Prostate gland (tissue), 2 donors: ENCODE data around the gene ARIH1. TPM values are rescaled to one million over a fixed set of nuclear protein-coding genes. Genes with fewer than 3 reads are reported as not detected.

Experiments used
- DNase-seq: peaks from one replicate; pipeline ENCODE4 v3.0.0-alpha.2; 2019; ENCODE audit warnings: low spot score
- H3K27ac ChIP-seq, 2 donors: fragments of 200-600 bp; sonication (generic); 2 replicates each; pipeline ENCODE4 v1.5.1; 2017 to 2019
- H3K27me3 ChIP-seq: fragments of 200-600 bp; sonication (generic); replicated peaks from 2 replicates; pipeline ENCODE4 v1.5.1; 2019; ENCODE audit not compliant: insufficient read depth
- H3K36me3 ChIP-seq, 2 donors: fragments of 200-600 bp; sonication (generic); 1 replicate in 1 of 2; 2 replicates in 1 of 2; pipeline versions ENCODE4 v1.5.1 to v1.8.1; 2017 to 2019
- H3K4me1 ChIP-seq: fragments of 200-600 bp; sonication (generic); replicated peaks from 2 replicates; pipeline ENCODE4 v1.5.1; 2019
- H3K4me3 ChIP-seq, 2 donors: fragments of 200-600 bp; sonication (generic); 2 replicates each; pipeline ENCODE4 v1.5.1; 2017 to 2019
- H3K9me3 ChIP-seq: fragments of 200-600 bp; sonication (generic); 2 replicates; pipeline ENCODE4 v1.5.1; 2017
- POLR2A ChIP-seq: fragments of 450-650 bp; IDR thresholded peaks from one replicate; pipeline ENCODE4 v1.6.1; 2016; ENCODE audit warnings: antibody characterized with exemption, mild to moderate bottlenecking
- POLR2AphosphoS5 ChIP-seq: sonication (generic); formaldehyde crosslinking; IDR thresholded peaks from one replicate; pipeline ENCODE4 v1.6.1; 2017; ENCODE audit warnings: antibody characterized with exemption
- WGBS: methylation state at CpG from one replicate; pipeline ENCODE4 v1.1.5; 2018; 5-methylcytosine and 5-hydroxymethylcytosine counted together
- intact Hi-C: fragments of 100-400 bp; cut with DNase I; formaldehyde crosslinking; loops from one replicate; pipeline ENCODE4 v1.14.2; 2022
- total RNA-seq, 2 donors: library from RNA; depleted of rRNA; stranded (reverse); fragments of >200 nt; gene quantifications; one replicate each; pipeline ENCODE4 v1.1.0, GENCODE V29; 2016
- TF ChIP-seq, protein P1 (sequence below), 4 experiments: fragments of 200-600 bp in 2 of 4; fragments of 450-650 bp in 2 of 4; sonication (generic) in 2 of 4; IDR thresholded peaks; 1 replicate in 3 of 4; 2 replicates in 1 of 4; pipeline ENCODE4 v1.5.1; 2016 to 2019; ENCODE audit warnings: antibody characterized with exemption in 4 of 4, mild to moderate bottlenecking in 2 of 4, moderate library complexity in 2 of 4

The ARIH1 gene
- total RNA-seq, 2 donors from 2014 or later = 35.7 to 38.7 TPM

DNA sequence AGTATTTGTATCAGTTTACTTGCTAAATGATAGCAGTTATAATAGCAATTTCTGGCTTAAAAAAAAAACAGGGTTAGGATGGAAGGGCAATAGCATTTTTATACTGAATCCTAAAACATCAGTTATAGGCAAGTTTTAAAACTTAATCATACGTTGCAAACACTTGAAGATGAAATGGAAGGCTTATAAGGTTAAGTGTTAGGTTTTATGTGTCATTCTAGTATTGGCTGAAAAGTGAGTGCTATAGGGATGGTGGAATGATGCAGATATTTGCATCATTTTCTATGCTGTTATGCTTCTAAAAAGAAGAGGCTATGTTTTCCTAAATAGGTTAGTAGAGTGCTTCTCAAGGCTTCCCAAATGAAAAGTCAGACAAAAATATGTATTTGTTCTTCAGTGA, 23.3 kb downstream of the ARIH1 start:
- DNase-seq = no peak
- intact Hi-C loops = no loop called here
- H3K27ac ChIP-seq = no peak overlapping the region
- no peak overlapping the region for H3K4me3 ChIP-seq
- H3K27me3 ChIP-seq = no peaks in the 10 kb centered on the region
- TF ChIP-seq POLR2AphosphoS5 (no peak), POLR2A (no peak)
- H3K9me3 ChIP-seq = no peaks in the 10 kb centered on the region
- no peaks in the 10 kb centered on the region for H3K36me3 ChIP-seq
- H3K4me1 ChIP-seq = peaks cover 19% of the 10 kb centered on the region
- 48% methylated on average over 1 of the region's 1 CpG for WGBS

DNA sequence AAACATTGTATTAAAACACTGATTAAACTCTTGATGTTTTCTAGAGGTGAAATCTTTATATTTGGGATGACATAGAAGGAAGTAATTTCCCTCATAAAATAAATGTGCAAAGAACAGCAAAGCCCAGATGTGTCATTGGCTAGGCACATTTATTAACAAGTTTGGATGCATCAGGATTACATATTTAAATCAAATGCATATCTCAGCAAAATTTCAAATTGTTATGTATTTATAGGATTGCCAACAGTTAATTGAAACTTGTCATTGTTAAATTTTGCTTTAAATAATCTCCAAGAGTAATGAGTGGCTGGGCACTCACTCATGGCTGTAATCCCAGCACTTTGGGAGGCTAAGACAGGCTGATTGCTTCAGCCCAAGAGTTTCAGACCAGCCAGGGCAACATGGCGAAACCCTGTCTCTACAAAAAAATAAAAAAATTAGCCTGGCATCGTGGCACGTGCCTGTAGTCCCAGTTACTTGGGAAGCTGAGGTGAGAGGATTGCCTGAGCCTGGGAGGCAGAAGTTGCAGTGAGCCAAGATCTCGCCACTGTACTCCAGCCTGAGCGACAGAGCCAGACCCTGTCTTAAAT, 28.2 kb downstream of the ARIH1 start:
- H3K27me3 ChIP-seq = no peaks in the 10 kb centered on the region
- no peaks in the 10 kb centered on the region for H3K9me3 ChIP-seq
- H3K4me3 ChIP-seq = no peak overlapping the region
- no peak for DNase-seq
- WGBS = 65% methylated on average over 5 of the region's 5 CpGs
- intact Hi-C loops = no loop called here
- no peak for TF ChIP-seq POLR2AphosphoS5
- TF ChIP-seq, protein P1, sequence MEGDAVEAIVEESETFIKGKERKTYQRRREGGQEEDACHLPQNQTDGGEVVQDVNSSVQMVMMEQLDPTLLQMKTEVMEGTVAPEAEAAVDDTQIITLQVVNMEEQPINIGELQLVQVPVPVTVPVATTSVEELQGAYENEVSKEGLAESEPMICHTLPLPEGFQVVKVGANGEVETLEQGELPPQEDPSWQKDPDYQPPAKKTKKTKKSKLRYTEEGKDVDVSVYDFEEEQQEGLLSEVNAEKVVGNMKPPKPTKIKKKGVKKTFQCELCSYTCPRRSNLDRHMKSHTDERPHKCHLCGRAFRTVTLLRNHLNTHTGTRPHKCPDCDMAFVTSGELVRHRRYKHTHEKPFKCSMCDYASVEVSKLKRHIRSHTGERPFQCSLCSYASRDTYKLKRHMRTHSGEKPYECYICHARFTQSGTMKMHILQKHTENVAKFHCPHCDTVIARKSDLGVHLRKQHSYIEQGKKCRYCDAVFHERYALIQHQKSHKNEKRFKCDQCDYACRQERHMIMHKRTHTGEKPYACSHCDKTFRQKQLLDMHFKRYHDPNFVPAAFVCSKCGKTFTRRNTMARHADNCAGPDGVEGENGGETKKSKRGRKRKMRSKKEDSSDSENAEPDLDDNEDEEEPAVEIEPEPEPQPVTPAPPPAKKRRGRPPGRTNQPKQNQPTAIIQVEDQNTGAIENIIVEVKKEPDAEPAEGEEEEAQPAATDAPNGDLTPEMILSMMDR (IDR thresholded peaks at IDR 0.05) = no peak
- TF ChIP-seq POLR2A = no peak
- no peak overlapping the region for H3K27ac ChIP-seq
- no peaks in the 10 kb centered on the region for H3K36me3 ChIP-seq
- H3K4me1 ChIP-seq = no peaks in the 10 kb centered on the region

DNA sequence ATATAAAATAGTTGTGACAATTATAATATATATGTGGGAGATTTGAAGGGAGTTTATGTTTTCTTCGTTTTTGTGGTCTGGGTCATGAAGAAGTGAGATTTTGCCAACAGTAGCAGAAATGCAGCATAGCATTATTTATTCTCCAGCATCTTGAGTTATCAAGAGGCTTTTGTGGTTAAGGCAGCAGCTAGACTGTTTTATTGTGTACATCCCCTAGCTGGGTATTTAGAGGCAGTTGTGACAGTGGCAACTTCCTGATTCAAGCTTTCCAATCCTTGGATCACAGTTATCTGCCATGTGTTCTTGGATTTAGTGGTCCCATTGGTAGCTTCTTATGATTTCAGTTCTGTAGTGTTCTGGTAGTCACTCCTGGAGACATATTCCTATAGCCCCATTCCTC, 29.0 kb downstream of the ARIH1 start:
- Histone ChIP-seq H3K27ac (no peak overlapping the region), H3K36me3 (no peaks in the 10 kb centered on the region), H3K27me3 (no peaks in the 10 kb centered on the region), H3K4me1 (no peaks in the 10 kb centered on the region), H3K4me3 (no peak overlapping the region), H3K9me3 (no peaks in the 10 kb centered on the region)
- no peak for DNase-seq
- intact Hi-C loops = no loop called here
- TF ChIP-seq, protein P1 (IDR thresholded peaks at IDR 0.05) = no peak
- no peak for TF ChIP-seq POLR2AphosphoS5
- TF ChIP-seq POLR2A = no peak
- 57% methylated on average over 1 of the region's 1 CpG for WGBS

DNA sequence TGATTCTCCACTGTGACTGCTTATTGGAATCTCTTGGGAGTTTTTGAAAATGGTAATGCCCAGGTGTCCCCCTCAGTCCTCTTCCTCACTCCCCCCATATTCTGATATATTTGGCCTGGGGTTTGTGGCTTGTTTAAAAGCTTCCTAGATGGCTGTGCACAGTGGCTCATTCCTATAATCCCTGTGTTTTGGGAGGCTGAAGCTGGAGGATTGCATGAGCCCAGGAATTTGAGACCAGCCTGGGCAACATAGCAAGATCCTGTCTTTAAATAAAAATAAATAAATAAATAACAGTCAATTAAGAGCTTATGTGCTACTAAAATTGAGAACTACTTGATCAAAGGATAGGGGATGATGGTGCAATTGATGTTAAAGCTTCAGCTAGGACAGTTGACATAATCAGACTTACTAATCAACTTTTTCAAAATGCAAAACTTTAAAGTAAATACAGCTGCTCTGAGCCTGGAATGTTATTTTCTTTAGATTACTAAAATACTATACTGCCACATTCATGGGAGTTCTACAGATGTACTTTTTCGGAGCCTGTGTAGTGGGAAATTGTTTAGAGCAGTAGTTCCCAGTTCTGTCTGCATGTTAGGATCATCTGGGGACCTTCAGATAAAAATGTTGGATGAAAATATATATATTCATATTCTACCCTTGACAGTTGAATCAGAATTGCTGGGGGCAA, 33.4 kb downstream of the ARIH1 start:
- DNase-seq = no peak
- no peaks in the 10 kb centered on the region for H3K36me3 ChIP-seq
- H3K4me3 ChIP-seq = no peak overlapping the region
- H3K4me1 ChIP-seq = no peaks in the 10 kb centered on the region
- TF ChIP-seq POLR2A = no peak
- no peak for TF ChIP-seq POLR2AphosphoS5
- TF ChIP-seq, protein P1 (IDR thresholded peaks at IDR 0.05) = no peak
- H3K9me3 ChIP-seq = no peaks in the 10 kb centered on the region
- 94% methylated on average over 1 of the region's 1 CpG for WGBS
- no peaks in the 10 kb centered on the region for H3K27me3 ChIP-seq
- intact Hi-C loops = no loop called here
- H3K27ac ChIP-seq = no peak overlapping the region

DNA sequence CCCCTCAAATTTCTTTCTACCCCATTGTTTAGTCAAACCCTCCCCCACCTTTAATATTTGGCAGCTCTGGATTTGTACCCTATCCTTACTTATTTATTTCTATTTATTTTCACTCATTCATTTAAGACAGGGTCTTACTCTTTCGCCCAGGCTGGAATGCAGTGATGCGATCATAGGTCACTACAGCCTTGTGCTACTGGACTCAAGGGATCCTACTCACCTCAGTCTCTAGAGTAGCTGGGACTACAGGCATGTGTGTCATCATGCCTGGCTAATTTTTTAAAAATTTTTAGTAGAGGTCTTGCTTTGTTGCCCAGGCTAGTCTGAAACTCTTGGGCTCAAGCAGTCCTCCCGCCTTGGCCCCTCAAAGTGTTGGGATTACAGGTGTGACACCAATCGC, 35.4 kb downstream of the ARIH1 start:
- intact Hi-C loops = no loop called here
- Histone ChIP-seq H3K9me3 (no peaks in the 10 kb centered on the region), H3K4me3 (no peak overlapping the region), H3K27me3 (no peaks in the 10 kb centered on the region), H3K4me1 (no peaks in the 10 kb centered on the region), H3K27ac (no peak overlapping the region), H3K36me3 (no peaks in the 10 kb centered on the region)
- DNase-seq = no peak
- WGBS = over 99% methylated on average over 4 of the region's 4 CpGs
- TF ChIP-seq, protein P1 (IDR thresholded peaks at IDR 0.05) = no peak
- TF ChIP-seq POLR2AphosphoS5 (no peak), POLR2A (no peak)
